SK-N-SH (cell line): ENCODE data around the gene CFAP65.

Experiments
- EP300 ChIP-seq, 2 experiments: IDR thresholded peaks; 2 replicates each; pipeline versions ENCODE4 v1.4.0 to v1.6.1; 2012; ENCODE audit warnings: borderline replicate concordance in 1 of 2, low read depth in 1 of 2, low read length in 1 of 2
- JUND ChIP-seq: IDR thresholded peaks from 2 replicates; pipeline ENCODE4 v1.4.0; 2012
- TCF12 ChIP-seq: IDR thresholded peaks from 2 replicates; pipeline ENCODE4 v1.4.0; 2012
- TF ChIP-seq, protein P1 (sequence below): IDR thresholded peaks from 2 replicates; pipeline ENCODE4 v1.6.1; 2012; ENCODE audit warnings: mild to moderate bottlenecking, low read depth, low read length, moderate library complexity
- TF ChIP-seq, protein P2 (sequence below): IDR thresholded peaks from 2 replicates; pipeline ENCODE4 v1.4.0; 2012; ENCODE audit warnings: low read depth, borderline replicate concordance
- TF ChIP-seq, protein P3 (sequence below): fragments of 200-600 bp; sonication (generic); IDR thresholded peaks from 2 replicates; pipeline ENCODE4 v1.6.1; 2017; ENCODE audit warnings: antibody characterized with exemption, mild to moderate bottlenecking, moderate library complexity

DNA sequence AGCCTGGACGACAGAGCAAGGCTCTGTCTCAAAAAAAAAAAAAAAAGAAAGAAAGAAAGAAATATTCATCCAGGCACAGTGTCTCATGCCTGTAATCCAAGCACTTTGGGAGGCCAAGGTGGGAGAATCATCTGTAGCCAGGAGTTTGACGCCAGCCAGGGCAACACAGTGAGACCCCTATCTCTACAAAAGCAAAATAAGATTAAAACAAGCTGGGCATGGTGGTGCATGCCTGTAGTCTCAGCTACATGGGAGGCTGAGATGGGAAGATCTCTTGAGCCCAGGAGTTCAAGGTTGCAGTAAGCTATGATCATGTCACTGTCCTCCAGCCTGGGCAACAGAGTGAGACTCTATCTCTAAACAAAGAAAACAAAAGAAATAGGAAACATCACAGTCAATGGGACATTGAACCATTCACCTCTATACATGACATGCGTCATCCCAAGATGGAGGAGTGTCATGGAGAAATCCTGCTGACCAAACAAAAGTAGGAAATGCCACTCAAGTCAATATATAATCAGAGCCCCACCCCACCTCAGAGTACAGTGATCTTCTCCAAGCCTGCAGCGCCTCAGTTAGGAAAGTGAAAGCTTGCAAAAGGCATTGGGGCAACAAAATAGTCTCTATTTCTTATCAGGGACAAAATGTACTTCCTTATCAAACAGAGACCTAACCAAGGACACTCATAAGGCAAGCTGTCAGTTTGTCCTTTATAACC, 66.1 kb downstream of the CFAP65 start:
- TF ChIP-seq TCF12 (no peak), EP300 (IDR thresholded peaks at IDR 0.05; ENCODE audit: borderline replicate concordance in 1 of 2, low read depth in 1 of 2, low read length in 1 of 2) (no peak), JUND (no peak)
- TF ChIP-seq, protein P1, sequence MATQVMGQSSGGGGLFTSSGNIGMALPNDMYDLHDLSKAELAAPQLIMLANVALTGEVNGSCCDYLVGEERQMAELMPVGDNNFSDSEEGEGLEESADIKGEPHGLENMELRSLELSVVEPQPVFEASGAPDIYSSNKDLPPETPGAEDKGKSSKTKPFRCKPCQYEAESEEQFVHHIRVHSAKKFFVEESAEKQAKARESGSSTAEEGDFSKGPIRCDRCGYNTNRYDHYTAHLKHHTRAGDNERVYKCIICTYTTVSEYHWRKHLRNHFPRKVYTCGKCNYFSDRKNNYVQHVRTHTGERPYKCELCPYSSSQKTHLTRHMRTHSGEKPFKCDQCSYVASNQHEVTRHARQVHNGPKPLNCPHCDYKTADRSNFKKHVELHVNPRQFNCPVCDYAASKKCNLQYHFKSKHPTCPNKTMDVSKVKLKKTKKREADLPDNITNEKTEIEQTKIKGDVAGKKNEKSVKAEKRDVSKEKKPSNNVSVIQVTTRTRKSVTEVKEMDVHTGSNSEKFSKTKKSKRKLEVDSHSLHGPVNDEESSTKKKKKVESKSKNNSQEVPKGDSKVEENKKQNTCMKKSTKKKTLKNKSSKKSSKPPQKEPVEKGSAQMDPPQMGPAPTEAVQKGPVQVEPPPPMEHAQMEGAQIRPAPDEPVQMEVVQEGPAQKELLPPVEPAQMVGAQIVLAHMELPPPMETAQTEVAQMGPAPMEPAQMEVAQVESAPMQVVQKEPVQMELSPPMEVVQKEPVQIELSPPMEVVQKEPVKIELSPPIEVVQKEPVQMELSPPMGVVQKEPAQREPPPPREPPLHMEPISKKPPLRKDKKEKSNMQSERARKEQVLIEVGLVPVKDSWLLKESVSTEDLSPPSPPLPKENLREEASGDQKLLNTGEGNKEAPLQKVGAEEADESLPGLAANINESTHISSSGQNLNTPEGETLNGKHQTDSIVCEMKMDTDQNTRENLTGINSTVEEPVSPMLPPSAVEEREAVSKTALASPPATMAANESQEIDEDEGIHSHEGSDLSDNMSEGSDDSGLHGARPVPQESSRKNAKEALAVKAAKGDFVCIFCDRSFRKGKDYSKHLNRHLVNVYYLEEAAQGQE, result no peak
- TF ChIP-seq, protein P2, sequence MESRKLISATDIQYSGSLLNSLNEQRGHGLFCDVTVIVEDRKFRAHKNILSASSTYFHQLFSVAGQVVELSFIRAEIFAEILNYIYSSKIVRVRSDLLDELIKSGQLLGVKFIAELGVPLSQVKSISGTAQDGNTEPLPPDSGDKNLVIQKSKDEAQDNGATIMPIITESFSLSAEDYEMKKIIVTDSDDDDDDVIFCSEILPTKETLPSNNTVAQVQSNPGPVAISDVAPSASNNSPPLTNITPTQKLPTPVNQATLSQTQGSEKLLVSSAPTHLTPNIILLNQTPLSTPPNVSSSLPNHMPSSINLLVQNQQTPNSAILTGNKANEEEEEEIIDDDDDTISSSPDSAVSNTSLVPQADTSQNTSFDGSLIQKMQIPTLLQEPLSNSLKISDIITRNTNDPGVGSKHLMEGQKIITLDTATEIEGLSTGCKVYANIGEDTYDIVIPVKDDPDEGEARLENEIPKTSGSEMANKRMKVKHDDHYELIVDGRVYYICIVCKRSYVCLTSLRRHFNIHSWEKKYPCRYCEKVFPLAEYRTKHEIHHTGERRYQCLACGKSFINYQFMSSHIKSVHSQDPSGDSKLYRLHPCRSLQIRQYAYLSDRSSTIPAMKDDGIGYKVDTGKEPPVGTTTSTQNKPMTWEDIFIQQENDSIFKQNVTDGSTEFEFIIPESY, result no peak
- TF ChIP-seq, protein P3, sequence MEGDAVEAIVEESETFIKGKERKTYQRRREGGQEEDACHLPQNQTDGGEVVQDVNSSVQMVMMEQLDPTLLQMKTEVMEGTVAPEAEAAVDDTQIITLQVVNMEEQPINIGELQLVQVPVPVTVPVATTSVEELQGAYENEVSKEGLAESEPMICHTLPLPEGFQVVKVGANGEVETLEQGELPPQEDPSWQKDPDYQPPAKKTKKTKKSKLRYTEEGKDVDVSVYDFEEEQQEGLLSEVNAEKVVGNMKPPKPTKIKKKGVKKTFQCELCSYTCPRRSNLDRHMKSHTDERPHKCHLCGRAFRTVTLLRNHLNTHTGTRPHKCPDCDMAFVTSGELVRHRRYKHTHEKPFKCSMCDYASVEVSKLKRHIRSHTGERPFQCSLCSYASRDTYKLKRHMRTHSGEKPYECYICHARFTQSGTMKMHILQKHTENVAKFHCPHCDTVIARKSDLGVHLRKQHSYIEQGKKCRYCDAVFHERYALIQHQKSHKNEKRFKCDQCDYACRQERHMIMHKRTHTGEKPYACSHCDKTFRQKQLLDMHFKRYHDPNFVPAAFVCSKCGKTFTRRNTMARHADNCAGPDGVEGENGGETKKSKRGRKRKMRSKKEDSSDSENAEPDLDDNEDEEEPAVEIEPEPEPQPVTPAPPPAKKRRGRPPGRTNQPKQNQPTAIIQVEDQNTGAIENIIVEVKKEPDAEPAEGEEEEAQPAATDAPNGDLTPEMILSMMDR, result no peak
